K562 (cell line): ENCODE results near the gene PKD1L1.

Experiments used
- ASH1L ChIP-seq: fragments of 450-650 bp; IDR thresholded peaks from 2 replicates; pipeline ENCODE4 v1.6.1; 2018; ENCODE audit warnings: borderline replicate concordance, mild to moderate bottlenecking, low read depth; ENCODE audit not compliant: partially characterized antibody
- BACH1 ChIP-seq: fragments of 200-800 bp; sonication (Bioruptor generic); IDR thresholded peaks from 2 replicates; pipeline ENCODE4 v1.6.1; 2016; ENCODE audit warnings: missing genetic modification characterization, missing compliant biosample characterization
- CREB3 ChIP-seq: fragments of 450-650 bp; conservative IDR thresholded peaks from 2 replicates; pipeline ENCODE4 v1.6.1; 2016; ENCODE audit warnings: missing genetic modification characterization, low read depth, mild to moderate bottlenecking, missing compliant biosample characterization, moderate library complexity
- CTCF ChIP-seq, 3 experiments: IDR thresholded peaks in 2 of 3; conservative IDR thresholded peaks in 1 of 3; 2 replicates each; pipeline ENCODE4 v1.5.1; 2011 to 2012; ENCODE audit warnings: low read length in 3 of 3, mild to moderate bottlenecking in 3 of 3, control low read depth in 2 of 3, improper control_type of control experiment in 1 of 3, inconsistent platforms in 1 of 3, low read depth in 1 of 3, mixed read lengths in 1 of 3, moderate library complexity in 1 of 3; ENCODE audit not compliant: insufficient read depth in 2 of 3
- GABPA ChIP-seq: fragments of 200-800 bp; sonication (Bioruptor generic); conservative IDR thresholded peaks from 2 replicates; pipeline ENCODE4 v1.6.1; 2016; ENCODE audit warnings: low read depth, missing genetic modification characterization, missing compliant biosample characterization
- POLR2AphosphoS5 ChIP-seq: IDR thresholded peaks from 2 replicates; pipeline ENCODE4 v1.6.1; 2011; ENCODE audit warnings: mild to moderate bottlenecking, low read depth, low read length, moderate library complexity; ENCODE audit not compliant: control insufficient read depth, insufficient read depth
- TCF7L2 ChIP-seq: fragments of 150-350 bp; IDR thresholded peaks from 2 replicates; pipeline ENCODE4 v1.6.1; 2016; ENCODE audit warnings: low read depth, mild to moderate bottlenecking, low read length, moderate library complexity
- ZNF224 ChIP-seq: sonication (generic); formaldehyde crosslinking; IDR thresholded peaks from 2 replicates; pipeline ENCODE4 v1.8.0; 2022; ENCODE audit warnings: mild to moderate bottlenecking, missing genetic modification reagents
- ZNF778 ChIP-seq: fragments of 450-650 bp; formaldehyde crosslinking; IDR thresholded peaks from 2 replicates; pipeline ENCODE4 v1.4.0; 2020; ENCODE audit warnings: mild to moderate bottlenecking, moderate library complexity
- TF ChIP-seq, protein P1 (sequence below): sonication (generic); formaldehyde crosslinking; IDR thresholded peaks from 2 replicates; pipeline ENCODE4 v1.5.0; 2020; ENCODE audit warnings: missing genetic modification reagents

GRCh38 chr7:47967708-47968107, 19.4 kb upstream of the PKD1L1 start:
- TF ChIP-seq CREB3 (tag) (no peak), TCF7L2 (no peak), POLR2AphosphoS5 (no peak), GABPA (no peak), ASH1L (no peak), ZNF778 (no peak), BACH1 (no peak), CTCF (IDR thresholded peaks at IDR 0.05 in 2 of 3, conservative IDR thresholded peaks at IDR 0.05 in 1 of 3; ENCODE audit: insufficient read depth in 2 of 3, low read depth in 1 of 3, low read length in 3 of 3) (no peak), ZNF224 (CRISPR knock-in tag) (no peak)
- TF ChIP-seq, protein P1, sequence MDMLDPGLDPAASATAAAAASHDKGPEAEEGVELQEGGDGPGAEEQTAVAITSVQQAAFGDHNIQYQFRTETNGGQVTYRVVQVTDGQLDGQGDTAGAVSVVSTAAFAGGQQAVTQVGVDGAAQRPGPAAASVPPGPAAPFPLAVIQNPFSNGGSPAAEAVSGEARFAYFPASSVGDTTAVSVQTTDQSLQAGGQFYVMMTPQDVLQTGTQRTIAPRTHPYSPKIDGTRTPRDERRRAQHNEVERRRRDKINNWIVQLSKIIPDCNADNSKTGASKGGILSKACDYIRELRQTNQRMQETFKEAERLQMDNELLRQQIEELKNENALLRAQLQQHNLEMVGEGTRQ (CRISPR knock-in tag): no peak
